Common myeloid progenitor, CD34-positive (primary cell): ENCODE measurements around the gene DISP1. TPM values are rescaled to one million over a fixed set of nuclear protein-coding genes. Genes with fewer than 3 reads are reported as not detected.

Experiments
- CTCF ChIA-PET: fragments of 350-600 bp; sonication (Branson Sonifier 250); formaldehyde crosslinking; loops from one replicate; lab custom pipeline; 2021; ENCODE audit warnings: antibody characterized with exemption; lab: Charles Lee
- POLR2A ChIA-PET: fragments of 350-600 bp; sonication (Branson Sonifier 250); formaldehyde crosslinking; loops from one replicate; lab custom pipeline; 2021; ENCODE audit warnings: antibody characterized with exemption; lab: Charles Lee
- DNase-seq, 3 donors: peaks; one replicate each; pipeline versions ENCODE4 v3.0.0 to v3.0.0-alpha.2; 2013
- H3K27ac ChIP-seq, 2 experiments: 1 replicate in 1 of 2; 2 replicates in 1 of 2; pipeline ENCODE4 v1.7.0; 2013; ENCODE audit warnings: inconsistent platforms in 2 of 2, low read length in 2 of 2, mild to moderate bottlenecking in 2 of 2, low read depth in 1 of 2, moderate library complexity in 1 of 2; ENCODE audit not compliant: severe bottlenecking in 2 of 2, insufficient read depth in 1 of 2, poor library complexity in 1 of 2
- H3K27me3 ChIP-seq, 5 experiments: replicated peaks in 2 of 5; 1 replicate in 3 of 5; 2 replicates in 2 of 5; pipeline versions ENCODE4 v1.6.1 to v1.7.0; 2013; ENCODE audit warnings: low read length in 4 of 5, mild to moderate bottlenecking in 2 of 5, moderate library complexity in 2 of 5, inconsistent platforms in 1 of 5; ENCODE audit not compliant: insufficient read depth in 5 of 5, control insufficient read depth in 4 of 5
- H3K36me3 ChIP-seq, 4 experiments: 1 replicate in 2 of 4; 2 replicates in 2 of 4; pipeline versions ENCODE4 v1.6.1 to v1.7.0; 2013; ENCODE audit warnings: low read length in 3 of 4, control low read depth in 1 of 4, mild to moderate bottlenecking in 1 of 4; ENCODE audit not compliant: control insufficient read depth in 4 of 4, insufficient read depth in 4 of 4
- H3K4me1 ChIP-seq, 4 experiments: 1 replicate in 3 of 4; 2 replicates in 1 of 4; pipeline versions ENCODE4 v1.6.1 to v1.7.1; 2013; ENCODE audit warnings: low read length in 3 of 4, mild to moderate bottlenecking in 3 of 4, control low read depth in 1 of 4, inconsistent platforms in 1 of 4, moderate library complexity in 1 of 4; ENCODE audit not compliant: control insufficient read depth in 4 of 4, insufficient read depth in 4 of 4; ENCODE audit errors: control extremely low read depth in 1 of 4
- H3K4me3 ChIP-seq, 7 experiments: 1 replicate in 4 of 7; 2 replicates in 3 of 7; pipeline versions ENCODE4 v1.5.1 to v1.7.0; 2013; ENCODE audit warnings: mild to moderate bottlenecking in 7 of 7, low read length in 6 of 7, moderate library complexity in 6 of 7, inconsistent platforms in 2 of 7, low read depth in 2 of 7, control low read depth in 1 of 7; ENCODE audit not compliant: insufficient read depth in 4 of 7, control insufficient read depth in 1 of 7; ENCODE audit errors: extremely low read depth in 1 of 7
- H3K9me3 ChIP-seq, 5 experiments: 1 replicate in 4 of 5; 2 replicates in 1 of 5; pipeline versions ENCODE4 v1.6.1 to v1.7.1; 2013; ENCODE audit warnings: low read length in 4 of 5, mild to moderate bottlenecking in 2 of 5, inconsistent platforms in 1 of 5, low read depth in 1 of 5, moderate library complexity in 1 of 5; ENCODE audit not compliant: control insufficient read depth in 4 of 5, insufficient read depth in 2 of 5; ENCODE audit errors: control extremely low read depth in 1 of 5
- WGBS: methylation state at CpG from one replicate; pipeline ENCODE4 v1.1.5; 2013; ENCODE audit not compliant: insufficient coverage; 5-methylcytosine and 5-hydroxymethylcytosine counted together
- polyA plus RNA-seq: library from polyadenylated mRNA; unstranded; fragments of 120-200 nt; gene quantifications from one replicate; pipeline ENCODE4 v1.2.1, GENCODE V29; 2013

Gene DISP1, protein sequence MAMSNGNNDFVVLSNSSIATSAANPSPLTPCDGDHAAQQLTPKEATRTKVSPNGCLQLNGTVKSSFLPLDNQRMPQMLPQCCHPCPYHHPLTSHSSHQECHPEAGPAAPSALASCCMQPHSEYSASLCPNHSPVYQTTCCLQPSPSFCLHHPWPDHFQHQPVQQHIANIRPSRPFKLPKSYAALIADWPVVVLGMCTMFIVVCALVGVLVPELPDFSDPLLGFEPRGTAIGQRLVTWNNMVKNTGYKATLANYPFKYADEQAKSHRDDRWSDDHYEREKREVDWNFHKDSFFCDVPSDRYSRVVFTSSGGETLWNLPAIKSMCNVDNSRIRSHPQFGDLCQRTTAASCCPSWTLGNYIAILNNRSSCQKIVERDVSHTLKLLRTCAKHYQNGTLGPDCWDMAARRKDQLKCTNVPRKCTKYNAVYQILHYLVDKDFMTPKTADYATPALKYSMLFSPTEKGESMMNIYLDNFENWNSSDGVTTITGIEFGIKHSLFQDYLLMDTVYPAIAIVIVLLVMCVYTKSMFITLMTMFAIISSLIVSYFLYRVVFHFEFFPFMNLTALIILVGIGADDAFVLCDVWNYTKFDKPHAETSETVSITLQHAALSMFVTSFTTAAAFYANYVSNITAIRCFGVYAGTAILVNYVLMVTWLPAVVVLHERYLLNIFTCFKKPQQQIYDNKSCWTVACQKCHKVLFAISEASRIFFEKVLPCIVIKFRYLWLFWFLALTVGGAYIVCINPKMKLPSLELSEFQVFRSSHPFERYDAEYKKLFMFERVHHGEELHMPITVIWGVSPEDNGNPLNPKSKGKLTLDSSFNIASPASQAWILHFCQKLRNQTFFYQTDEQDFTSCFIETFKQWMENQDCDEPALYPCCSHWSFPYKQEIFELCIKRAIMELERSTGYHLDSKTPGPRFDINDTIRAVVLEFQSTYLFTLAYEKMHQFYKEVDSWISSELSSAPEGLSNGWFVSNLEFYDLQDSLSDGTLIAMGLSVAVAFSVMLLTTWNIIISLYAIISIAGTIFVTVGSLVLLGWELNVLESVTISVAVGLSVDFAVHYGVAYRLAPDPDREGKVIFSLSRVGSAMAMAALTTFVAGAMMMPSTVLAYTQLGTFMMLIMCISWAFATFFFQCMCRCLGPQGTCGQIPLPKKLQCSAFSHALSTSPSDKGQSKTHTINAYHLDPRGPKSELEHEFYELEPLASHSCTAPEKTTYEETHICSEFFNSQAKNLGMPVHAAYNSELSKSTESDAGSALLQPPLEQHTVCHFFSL (N-terminal part only)
- polyA plus RNA-seq, result 2.5 TPM

DNA sequence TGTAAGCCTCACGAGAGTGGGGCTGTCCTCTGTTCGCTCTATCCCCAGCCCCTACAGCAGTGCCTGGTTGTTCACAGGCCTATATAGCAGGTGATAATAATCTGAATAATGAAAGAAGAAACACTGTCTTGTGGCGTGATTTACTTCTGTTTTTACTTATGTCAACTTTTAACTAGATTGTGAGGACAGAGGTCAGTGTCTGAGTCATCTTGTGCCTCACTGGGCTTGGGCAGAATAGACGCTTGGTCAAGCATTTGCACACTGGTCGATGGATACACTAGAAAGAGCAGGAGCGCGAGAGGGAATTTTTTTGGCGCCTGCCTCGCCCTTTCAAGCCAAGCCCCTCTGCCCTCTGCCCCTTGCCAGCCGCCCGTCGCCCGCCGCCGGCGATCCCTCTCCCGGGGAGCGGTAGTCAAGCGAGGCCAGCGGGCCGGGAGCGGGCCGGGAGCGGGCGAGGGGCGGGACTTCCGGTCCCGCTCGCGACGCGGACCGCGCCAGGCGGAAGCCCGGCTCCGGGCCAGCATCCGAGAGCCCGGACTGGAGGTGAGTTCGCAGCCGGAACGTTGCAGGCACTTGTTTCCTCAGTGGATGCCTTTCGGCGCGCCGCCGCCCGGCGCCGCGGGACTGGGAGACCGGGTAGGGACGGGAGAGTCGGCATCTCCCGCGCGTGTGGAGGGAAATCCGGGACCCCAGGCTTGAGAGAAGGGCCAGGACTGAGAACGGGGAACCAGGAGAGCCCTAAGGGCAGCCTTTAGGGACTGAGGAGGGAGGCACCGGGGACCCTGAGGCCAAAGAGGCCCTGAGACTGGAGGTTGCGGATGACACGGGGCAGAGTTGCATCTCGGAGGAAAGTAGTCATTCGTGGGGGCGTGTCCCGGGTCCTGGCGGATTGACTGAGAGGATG, at the start of gene DISP1:
TSS of gene DISP1 (plus strand) at position 504 of the 904 bp plus-strand sequence. CDS start 127,785 bp downstream, outside the sequence.
- Histone ChIP-seq H3K4me3 (peak within 1 kb of the TSS; percentile 77 to 98 (median 95)), H3K27ac (peak within 1 kb of the TSS; percentile 42 to 73), H3K27me3 (peaks cover 0 to 2% (median 0%) of the 10 kb centered on the region in 5 experiments), H3K9me3 (no peaks in the 10 kb centered on the region), H3K36me3 (no peaks in the 10 kb centered on the region), H3K4me1 (peaks cover 5 to 10% (median 8%) of the 10 kb centered on the region in 4 experiments)
- ChIA-PET POLR2A (interaction anchor here (0.6 kb wide), 1 partner anchor 294 kb away, joined by 3 read pairs; no protein-coding TSS in a partner anchor), CTCF (no interaction called here)
- DNase-seq, result peak; percentile 66 to 75 (median 68)
- 5% methylated on average over 46 of the region's 67 CpGs for WGBS

DNA sequence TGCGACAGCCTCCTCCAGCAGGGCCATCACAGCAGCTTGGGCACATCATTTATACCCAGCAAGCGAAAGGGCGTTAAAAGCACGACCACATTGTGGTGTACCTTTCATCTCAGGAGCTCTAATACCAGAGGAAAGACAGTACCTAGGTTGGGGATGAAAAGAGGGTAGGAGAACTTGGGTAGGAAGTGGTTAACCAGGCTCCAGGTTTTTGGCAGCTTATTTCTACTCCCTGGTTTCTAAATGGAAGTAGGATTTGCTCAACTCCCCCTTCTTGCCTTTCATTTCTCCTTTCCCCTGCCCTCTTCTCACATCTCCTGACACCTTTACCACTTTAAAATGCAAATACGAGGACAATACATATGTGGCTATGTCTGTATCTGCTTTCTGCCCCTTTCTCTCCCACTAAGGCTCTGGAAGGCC, 47.7 kb upstream of the DISP1 start:
- Histone ChIP-seq H3K27me3 (no peaks in the 10 kb centered on the region), H3K9me3 (peaks cover 0 to 11% (median 9%) of the 10 kb centered on the region in 5 experiments), H3K4me3 (no peak overlapping the region), H3K36me3 (no peaks in the 10 kb centered on the region), H3K4me1 (peaks cover 5 to 12% (median 10%) of the 10 kb centered on the region in 4 experiments), H3K27ac (no peak overlapping the region)
- 92% methylated on average over 5 of the region's 5 CpGs for WGBS
- ChIA-PET CTCF (interaction anchor here (1.0 to 1.3 kb wide), 3 partner anchors 28 to 336 kb away, joined by 3 read pairs; no protein-coding TSS in a partner anchor), POLR2A (no interaction called here)
- DNase-seq, result no peak

DNA sequence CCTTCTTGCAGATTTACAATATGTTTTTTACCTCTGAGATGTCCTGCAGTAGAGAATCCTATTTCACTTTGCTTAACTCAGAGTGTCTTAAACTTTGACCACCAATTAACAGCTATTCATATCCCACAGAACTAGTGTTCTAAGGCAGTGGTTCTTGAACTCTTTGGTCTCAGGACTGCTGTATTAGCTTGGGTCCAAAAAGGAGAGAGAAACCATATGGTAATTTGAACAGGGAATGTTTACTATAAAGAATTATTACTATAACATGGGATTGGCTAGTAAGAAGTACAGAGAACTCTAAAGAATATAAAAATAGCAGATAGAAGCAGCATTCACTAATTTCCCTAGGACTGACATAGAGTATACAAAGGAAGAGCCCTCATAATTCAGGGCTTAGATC, 46.2 kb upstream of the DISP1 start:
- Histone ChIP-seq H3K27ac (no peak overlapping the region), H3K27me3 (no peaks in the 10 kb centered on the region), H3K4me3 (no peak overlapping the region), H3K4me1 (peaks cover 9 to 22% (median 21%) of the 10 kb centered on the region in 4 experiments), H3K9me3 (peaks cover 0 to 11% (median 9%) of the 10 kb centered on the region in 5 experiments), H3K36me3 (no peaks in the 10 kb centered on the region)
- DNase-seq, result no peak
- POLR2A ChIA-PET, result no interaction called here
- CTCF ChIA-PET, result interaction anchor here (1.1 to 2.0 kb wide), 3 partner anchors 12 to 354 kb away, joined by 3 to 6 read pairs (median 3); no protein-coding TSS in a partner anchor

GRCh38 chr1:222769181-222769580, 45.7 kb upstream of the DISP1 start:
- DNase-seq, result peak in 2 of 3 donors; percentile 36 to 37
- Histone ChIP-seq H3K27ac (no peak overlapping the region), H3K9me3 (peaks cover 0 to 11% (median 9%) of the 10 kb centered on the region in 5 experiments), H3K4me1 (peaks cover 9 to 26% (median 22%) of the 10 kb centered on the region in 4 experiments), H3K36me3 (no peaks in the 10 kb centered on the region), H3K4me3 (no peak overlapping the region), H3K27me3 (no peaks in the 10 kb centered on the region)
- CTCF ChIA-PET, result interaction anchor here (2.0 kb wide), 1 partner anchor 354 kb away, joined by 6 read pairs; no protein-coding TSS in a partner anchor
- WGBS, result no CpG with 5 or more reads among the region's 1 CpG
- POLR2A ChIA-PET, result no interaction called here

DNA sequence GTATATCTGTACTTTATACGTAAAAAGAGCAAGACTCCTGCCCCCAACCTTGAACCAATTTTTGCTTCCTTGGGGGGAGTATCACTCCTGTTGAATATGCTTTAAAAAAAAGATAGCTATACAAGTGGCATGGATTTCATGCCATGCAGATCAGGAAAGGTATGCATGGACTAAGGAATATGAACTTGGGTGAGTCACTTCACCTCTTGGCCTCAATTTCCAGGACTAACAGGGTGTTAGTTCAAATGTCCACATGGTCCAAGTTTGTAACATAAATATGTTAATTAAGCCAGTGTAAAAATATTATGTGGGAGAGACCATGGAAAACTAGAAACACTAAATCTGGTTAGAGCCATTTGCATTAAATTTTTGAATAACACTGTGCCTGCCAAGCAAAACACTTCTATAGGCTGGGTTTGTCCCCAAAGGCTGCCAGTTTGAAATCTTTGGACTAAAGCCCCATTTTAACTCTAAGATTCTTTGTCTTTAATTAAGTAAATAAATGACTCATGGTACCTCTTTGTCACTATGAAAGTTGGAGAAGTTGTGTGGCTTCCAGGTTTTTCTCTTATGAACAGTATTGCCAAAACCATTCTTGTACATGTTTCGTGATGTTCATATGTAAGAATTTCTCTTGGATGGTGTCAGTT, 44.7 kb upstream of the DISP1 start:
- peaks cover 0 to 11% (median 9%) of the 10 kb centered on the region in 5 experiments for H3K9me3 ChIP-seq
- peaks cover 9 to 26% (median 22%) of the 10 kb centered on the region in 4 experiments for H3K4me1 ChIP-seq
- DNase-seq, result no peak
- no peaks in the 10 kb centered on the region for H3K36me3 ChIP-seq
- H3K4me3 ChIP-seq, result no peak overlapping the region
- H3K27ac ChIP-seq, result no peak overlapping the region
- POLR2A ChIA-PET, result no interaction called here
- CTCF ChIA-PET, result interaction anchor here (1.3 kb wide), 1 partner anchor 320 kb away, joined by 3 read pairs; no protein-coding TSS in a partner anchor
- 100% methylated on average over 1 of the region's 2 CpGs for WGBS
- H3K27me3 ChIP-seq, result no peaks in the 10 kb centered on the region
